Liver (tissue), 9 donors: ENCODE data around the gene MAOB. TPM values are rescaled to one million over a fixed set of nuclear protein-coding genes. Genes with fewer than 3 reads are reported as not detected.

Experiments used
- DNase-seq: peaks from one replicate; pipeline ENCODE4 v3.0.0-alpha.2; 2017; ENCODE audit warnings: low spot score
- H3K27ac ChIP-seq, 2 donors: one replicate each; pipeline ENCODE4 v1.7.0; 2013; ENCODE audit warnings: inconsistent platforms in 2 of 2, low read length in 2 of 2, control low read depth in 1 of 2, low read depth in 1 of 2, mild to moderate bottlenecking in 1 of 2
- H3K27me3 ChIP-seq, 4 donors: one replicate each; pipeline versions ENCODE4 v1.6.1 to v1.7.0; 2013; ENCODE audit warnings: low read length in 3 of 4, inconsistent platforms in 1 of 4, mild to moderate bottlenecking in 1 of 4, moderate library complexity in 1 of 4; ENCODE audit not compliant: control insufficient read depth in 4 of 4, insufficient read depth in 4 of 4
- H3K36me3 ChIP-seq, 4 donors: one replicate each; pipeline versions ENCODE4 v1.6.1 to v1.7.0; 2013; ENCODE audit warnings: low read length in 3 of 4, mild to moderate bottlenecking in 3 of 4, low read depth in 1 of 4, moderate library complexity in 1 of 4; ENCODE audit not compliant: control insufficient read depth in 4 of 4, insufficient read depth in 3 of 4
- H3K4me1 ChIP-seq, 4 donors: one replicate each; pipeline versions ENCODE4 v1.6.1 to v1.7.0; 2013; ENCODE audit warnings: low read length in 3 of 4, mild to moderate bottlenecking in 3 of 4, moderate library complexity in 1 of 4; ENCODE audit not compliant: control insufficient read depth in 4 of 4, insufficient read depth in 4 of 4
- H3K4me3 ChIP-seq, 3 donors: one replicate each; pipeline versions ENCODE4 v1.6.1 to v1.7.0; 2013; ENCODE audit warnings: low read length in 3 of 3, control low read depth in 1 of 3, low read depth in 1 of 3, mild to moderate bottlenecking in 1 of 3
- H3K9ac ChIP-seq, 2 donors: one replicate each; pipeline ENCODE4 v1.7.0; 2013; ENCODE audit warnings: low read length in 2 of 2, mild to moderate bottlenecking in 2 of 2, moderate library complexity in 2 of 2, control low read depth in 1 of 2, low read depth in 1 of 2
- H3K9me3 ChIP-seq, 4 donors: one replicate each; pipeline versions ENCODE4 v1.6.1 to v1.7.0; 2013; ENCODE audit warnings: low read length in 3 of 4; ENCODE audit not compliant: control insufficient read depth in 4 of 4
- ATF3 ChIP-seq: IDR thresholded peaks from 2 replicates; pipeline ENCODE4 v1.6.1; 2016; ENCODE audit warnings: antibody characterized with exemption
- CTCF ChIP-seq: fragments of 150-350 bp; IDR thresholded peaks from 2 replicates; pipeline ENCODE4 v1.5.1; 2017; ENCODE audit warnings: improper control_type of control experiment, low read depth, low read length; ENCODE audit not compliant: missing input control
- EGR1 ChIP-seq, 2 donors: IDR thresholded peaks; 2 replicates each; pipeline ENCODE4 v1.6.1; 2016 to 2018; ENCODE audit warnings: antibody characterized with exemption in 2 of 2, low read depth in 2 of 2
- FOXA1 ChIP-seq: IDR thresholded peaks from 2 replicates; pipeline ENCODE4 v1.6.1; 2016; ENCODE audit warnings: antibody characterized with exemption
- FOXA2 ChIP-seq: IDR thresholded peaks from 2 replicates; pipeline ENCODE4 v1.6.1; 2016; ENCODE audit warnings: antibody characterized with exemption
- GABPA ChIP-seq, 2 donors: IDR thresholded peaks in 1 of 2; conservative IDR thresholded peaks in 1 of 2; 2 replicates each; pipeline ENCODE4 v1.6.1; 2016; ENCODE audit warnings: antibody characterized with exemption in 2 of 2, mild to moderate bottlenecking in 1 of 2, moderate library complexity in 1 of 2
- HNF4A ChIP-seq, 2 donors: conservative IDR thresholded peaks; 2 replicates each; pipeline ENCODE4 v1.6.1; 2016; ENCODE audit warnings: antibody characterized with exemption in 2 of 2, mild to moderate bottlenecking in 2 of 2
- HNF4G ChIP-seq: IDR thresholded peaks from 2 replicates; pipeline ENCODE4 v1.6.1; 2016; ENCODE audit warnings: antibody characterized with exemption
- JUND ChIP-seq, 2 donors: IDR thresholded peaks; 2 replicates each; pipeline ENCODE4 v1.6.1; 2016; ENCODE audit warnings: antibody characterized with exemption in 2 of 2
- REST ChIP-seq: IDR thresholded peaks from 2 replicates; pipeline ENCODE4 v1.6.1; 2016; ENCODE audit warnings: antibody characterized with exemption, mild to moderate bottlenecking
- SP1 ChIP-seq: IDR thresholded peaks from 2 replicates; pipeline ENCODE4 v1.6.1; 2018; ENCODE audit warnings: antibody characterized with exemption, mild to moderate bottlenecking
- YY1 ChIP-seq: IDR thresholded peaks from 2 replicates; pipeline ENCODE4 v1.6.1; 2016; ENCODE audit warnings: antibody characterized with exemption, mild to moderate bottlenecking
- WGBS: extraction: QIAGEN DNeasy Blood & Tissue Kit; methylation state at CpG from one replicate; pipeline ENCODE4 v1.1.7; 2013; 5-methylcytosine and 5-hydroxymethylcytosine counted together
- polyA plus RNA-seq, 2 donors: library from polyadenylated mRNA; stranded (reverse) in 1 of 2; unstranded in 1 of 2; fragments of 200-250 nt in 1 of 2; fragments of >200 nt in 1 of 2; fragmentation: Nextera tagmentation in 1 of 2; extraction: Ambion mirVana in 1 of 2; gene quantifications; one replicate each; pipeline versions ENCODE4 v1.2.1 to v1.2.3, GENCODE V29; 2013 to 2015
- total RNA-seq, 2 donors: library from RNA; depleted of rRNA; stranded (reverse); fragments of >200 nt; gene quantifications; one replicate each; pipeline ENCODE4 v1.2.3, GENCODE V29; 2014
- TF ChIP-seq, protein P1 (sequence below): IDR thresholded peaks from 2 replicates; pipeline ENCODE4 v1.6.1; 2016; ENCODE audit warnings: antibody characterized with exemption
- TF ChIP-seq, protein P2 (sequence below): IDR thresholded peaks from 2 replicates; pipeline ENCODE4 v1.6.1; 2016; ENCODE audit warnings: antibody characterized with exemption
- donor health status: healthy.
- donor health status: healthy.
- donor health status: healthy.
- donor health status: healthy.
- donor health status: healthy.

MAOB gene
- total and polyA plus RNA-seq, 4 donors = 34.0 to 96.3 (median 72.6) TPM

GRCh38 chrX:43785930-43786591, 96.2 kb downstream of the MAOB start:
- Histone ChIP-seq H3K9me3 (peaks cover 0 to 2% (median 0%) of the 10 kb centered on the region in 4 donors), H3K27ac (no peak overlapping the region), H3K27me3 (no peaks in the 10 kb centered on the region), H3K36me3 (peaks cover 0 to 13% (median 10%) of the 10 kb centered on the region in 4 donors), H3K9ac (no peak overlapping the region), H3K4me3 (no peak overlapping the region), H3K4me1 (no peaks in the 10 kb centered on the region)
- TF ChIP-seq SP1 (no peak), GABPA (IDR thresholded peaks at IDR 0.05 in 1 of 2, conservative IDR thresholded peaks at IDR 0.05 in 1 of 2) (no peak), EGR1 (IDR thresholded peaks at IDR 0.05; ENCODE audit: low read depth in 2 of 2) (no peak), YY1 (no peak), JUND (IDR thresholded peaks at IDR 0.05) (no peak), FOXA2 (no peak), ATF3 (no peak), REST (no peak), CTCF (no peak)
- TF ChIP-seq, protein P1, sequence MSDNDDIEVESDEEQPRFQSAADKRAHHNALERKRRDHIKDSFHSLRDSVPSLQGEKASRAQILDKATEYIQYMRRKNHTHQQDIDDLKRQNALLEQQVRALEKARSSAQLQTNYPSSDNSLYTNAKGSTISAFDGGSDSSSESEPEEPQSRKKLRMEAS = no peak
- 87% methylated on average over 5 of the region's 5 CpGs for WGBS
- DNase-seq = no peak

- H3K27ac ChIP-seq = no peak overlapping the region
- DNase-seq = no peak
- no peaks in the 10 kb centered on the region for H3K4me1 ChIP-seq
- no peak overlapping the region for H3K4me3 ChIP-seq
- 89% methylated on average over 7 of the region's 7 CpGs for WGBS
- H3K9me3 ChIP-seq = no peaks in the 10 kb centered on the region
- no peaks in the 10 kb centered on the region for H3K36me3 ChIP-seq
- no peak for TF ChIP-seq SP1
- TF ChIP-seq FOXA2 = no peak
- TF ChIP-seq HNF4G = no peak
- no peak overlapping the region for H3K9ac ChIP-seq
- no peaks in the 10 kb centered on the region for H3K27me3 ChIP-seq
These were observed 124.2 kb downstream of the MAOB start for GRCh38 chrX:43758044-43758443.

GRCh38 chrX:43756076-43756475, 126.2 kb downstream of the MAOB start:
- H3K4me1 ChIP-seq = no peaks in the 10 kb centered on the region
- H3K27ac ChIP-seq = no peak overlapping the region
- no peaks in the 10 kb centered on the region for H3K9me3 ChIP-seq
- no peaks in the 10 kb centered on the region for H3K36me3 ChIP-seq
- no peak for DNase-seq
- no peak overlapping the region for H3K4me3 ChIP-seq
- H3K27me3 ChIP-seq = no peaks in the 10 kb centered on the region
- no peak overlapping the region for H3K9ac ChIP-seq
- 95% methylated on average over 5 of the region's 5 CpGs for WGBS
- TF ChIP-seq REST (no peak), HNF4A (conservative IDR thresholded peaks at IDR 0.05) (no peak), FOXA1 (no peak), ATF3 (no peak)
- TF ChIP-seq, protein P2, sequence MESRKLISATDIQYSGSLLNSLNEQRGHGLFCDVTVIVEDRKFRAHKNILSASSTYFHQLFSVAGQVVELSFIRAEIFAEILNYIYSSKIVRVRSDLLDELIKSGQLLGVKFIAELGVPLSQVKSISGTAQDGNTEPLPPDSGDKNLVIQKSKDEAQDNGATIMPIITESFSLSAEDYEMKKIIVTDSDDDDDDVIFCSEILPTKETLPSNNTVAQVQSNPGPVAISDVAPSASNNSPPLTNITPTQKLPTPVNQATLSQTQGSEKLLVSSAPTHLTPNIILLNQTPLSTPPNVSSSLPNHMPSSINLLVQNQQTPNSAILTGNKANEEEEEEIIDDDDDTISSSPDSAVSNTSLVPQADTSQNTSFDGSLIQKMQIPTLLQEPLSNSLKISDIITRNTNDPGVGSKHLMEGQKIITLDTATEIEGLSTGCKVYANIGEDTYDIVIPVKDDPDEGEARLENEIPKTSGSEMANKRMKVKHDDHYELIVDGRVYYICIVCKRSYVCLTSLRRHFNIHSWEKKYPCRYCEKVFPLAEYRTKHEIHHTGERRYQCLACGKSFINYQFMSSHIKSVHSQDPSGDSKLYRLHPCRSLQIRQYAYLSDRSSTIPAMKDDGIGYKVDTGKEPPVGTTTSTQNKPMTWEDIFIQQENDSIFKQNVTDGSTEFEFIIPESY = no peak
